ENCODE results near the gene KMT2D.

DNA sequence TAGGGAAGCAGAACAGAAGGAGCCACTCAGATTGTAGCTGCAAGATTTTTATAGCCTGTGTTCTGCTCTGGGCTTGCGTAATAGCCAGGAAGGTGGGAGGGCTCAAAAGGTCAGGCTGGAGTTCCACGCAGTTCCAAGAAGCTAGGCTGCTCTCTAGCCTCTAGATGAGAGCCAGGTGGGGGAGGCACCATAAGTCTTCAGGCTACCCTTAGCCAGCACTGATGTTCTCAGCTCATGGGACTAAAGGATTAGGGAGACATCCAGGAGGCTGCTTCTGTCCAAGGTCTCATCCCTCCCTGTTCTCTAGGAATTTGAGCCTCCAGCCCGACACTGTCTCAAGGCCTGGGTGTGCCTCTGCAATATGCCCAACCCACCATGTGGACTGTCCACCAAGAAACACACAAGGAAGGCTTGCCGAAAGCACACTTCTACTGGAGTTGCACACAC lies 48.4 kb upstream of the KMT2D start:
- TF ChIP-seq, protein P1, sequence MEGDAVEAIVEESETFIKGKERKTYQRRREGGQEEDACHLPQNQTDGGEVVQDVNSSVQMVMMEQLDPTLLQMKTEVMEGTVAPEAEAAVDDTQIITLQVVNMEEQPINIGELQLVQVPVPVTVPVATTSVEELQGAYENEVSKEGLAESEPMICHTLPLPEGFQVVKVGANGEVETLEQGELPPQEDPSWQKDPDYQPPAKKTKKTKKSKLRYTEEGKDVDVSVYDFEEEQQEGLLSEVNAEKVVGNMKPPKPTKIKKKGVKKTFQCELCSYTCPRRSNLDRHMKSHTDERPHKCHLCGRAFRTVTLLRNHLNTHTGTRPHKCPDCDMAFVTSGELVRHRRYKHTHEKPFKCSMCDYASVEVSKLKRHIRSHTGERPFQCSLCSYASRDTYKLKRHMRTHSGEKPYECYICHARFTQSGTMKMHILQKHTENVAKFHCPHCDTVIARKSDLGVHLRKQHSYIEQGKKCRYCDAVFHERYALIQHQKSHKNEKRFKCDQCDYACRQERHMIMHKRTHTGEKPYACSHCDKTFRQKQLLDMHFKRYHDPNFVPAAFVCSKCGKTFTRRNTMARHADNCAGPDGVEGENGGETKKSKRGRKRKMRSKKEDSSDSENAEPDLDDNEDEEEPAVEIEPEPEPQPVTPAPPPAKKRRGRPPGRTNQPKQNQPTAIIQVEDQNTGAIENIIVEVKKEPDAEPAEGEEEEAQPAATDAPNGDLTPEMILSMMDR (IDR thresholded peaks at IDR 0.05; ENCODE audit: low read depth, low read length): no peak
- no peak for TF ChIP-seq EZH2phosphoT487 (IDR thresholded peaks at IDR 0.05; ENCODE audit: low read depth)

Measured in OCI-LY3 (cell line).